ENCODE data around the gene RASSF7. TPM values are rescaled to one million over a fixed set of nuclear protein-coding genes. Genes with fewer than 3 reads are reported as not detected.
A peak's percentile ranks its signal among the peaks of the same experiment; 100 is the strongest.

RASSF7 gene
- polyA plus RNA-seq, 4 donors: 49.1 to 174 (median 120) TPM

GRCh38 chr11:530960-531831, 29.6 kb upstream of the RASSF7 start:
- no peak for FAIRE-seq
- Histone ChIP-seq H3K27me3 (ENCODE audit: control insufficient read depth in 3 of 3, insufficient read depth in 3 of 3, low read length in 3 of 3) (no peaks in the 10 kb centered on the region), H3K4me3 (ENCODE audit: low read depth in 1 of 3, low read length in 3 of 3) (no peak overlapping the region), H3K27ac (ENCODE audit: low read depth in 1 of 3, low read length in 2 of 3) (no peak overlapping the region), H3K9me3 (ENCODE audit: control insufficient read depth in 2 of 2, insufficient read depth in 1 of 2, low read depth in 1 of 2, low read length in 1 of 2) (no peaks in the 10 kb centered on the region), H3K36me3 (ENCODE audit: control insufficient read depth in 3 of 3, insufficient read depth in 2 of 3, low read depth in 1 of 3, low read length in 3 of 3) (peaks cover 3 to 53% (median 10%) of the 10 kb centered on the region in 3 donors), H3K4me1 (ENCODE audit: control insufficient read depth in 3 of 3, insufficient read depth in 2 of 3, low read depth in 1 of 3, low read length in 2 of 3) (peaks cover 0 to 6% (median 0%) of the 10 kb centered on the region in 3 donors)
- WGBS, 3 donors: 89 to 91% (median 91%) methylated on average over 25 to 28 of the region's 28 CpGs
- DNase-seq: no peak

GRCh38 chr11:531919-532526, 28.7 kb upstream of the RASSF7 start:
- no peak overlapping the region for H3K27ac ChIP-seq (ENCODE audit: low read depth in 1 of 3, low read length in 2 of 3)
- H3K27me3 ChIP-seq (ENCODE audit: control insufficient read depth in 3 of 3, insufficient read depth in 3 of 3, low read length in 3 of 3): peaks cover 0 to 5% (median 0%) of the 10 kb centered on the region in 3 donors
- H3K36me3 ChIP-seq (ENCODE audit: control insufficient read depth in 3 of 3, insufficient read depth in 2 of 3, low read depth in 1 of 3, low read length in 3 of 3): peaks cover 3 to 53% (median 10%) of the 10 kb centered on the region in 3 donors
- FAIRE-seq (no peak), DNase-seq (no peak)
- no peaks in the 10 kb centered on the region for H3K9me3 ChIP-seq (ENCODE audit: control insufficient read depth in 2 of 2, insufficient read depth in 1 of 2, low read depth in 1 of 2, low read length in 1 of 2)
- H3K4me3 ChIP-seq (ENCODE audit: low read depth in 1 of 3, low read length in 3 of 3): no peak overlapping the region
- WGBS, 3 donors: 87 to 95% (median 88%) methylated on average over 15 to 18 of the region's 18 CpGs
- peaks cover 0 to 13% (median 4%) of the 10 kb centered on the region in 3 donors for H3K4me1 ChIP-seq (ENCODE audit: control insufficient read depth in 3 of 3, insufficient read depth in 2 of 3, low read depth in 1 of 3, low read length in 2 of 3)

- no peak for DNase-seq
- Histone ChIP-seq H3K9me3 (ENCODE audit: control insufficient read depth in 2 of 2, insufficient read depth in 1 of 2, low read depth in 1 of 2, low read length in 1 of 2) (no peaks in the 10 kb centered on the region), H3K27ac (ENCODE audit: low read depth in 1 of 3, low read length in 2 of 3) (no peak overlapping the region), H3K36me3 (ENCODE audit: control insufficient read depth in 3 of 3, insufficient read depth in 2 of 3, low read depth in 1 of 3, low read length in 3 of 3) (peaks cover 3 to 53% (median 10%) of the 10 kb centered on the region in 3 donors), H3K4me3 (ENCODE audit: low read depth in 1 of 3, low read length in 3 of 3) (no peak overlapping the region), H3K4me1 (ENCODE audit: control insufficient read depth in 3 of 3, insufficient read depth in 2 of 3, low read depth in 1 of 3, low read length in 2 of 3) (peaks cover 0 to 18% (median 4%) of the 10 kb centered on the region in 3 donors), H3K27me3 (ENCODE audit: control insufficient read depth in 3 of 3, insufficient read depth in 3 of 3, low read length in 3 of 3) (peaks cover 0 to 10% (median 0%) of the 10 kb centered on the region in 3 donors)
- 88 to 94% (median 91%) methylated on average over 22 to 23 of the region's 23 CpGs for WGBS, 3 donors
- no peak for FAIRE-seq
Observed at GRCh38 chr11:532527-532985, 28.2 kb upstream of the RASSF7 start.

- H3K9me3 ChIP-seq (ENCODE audit: control insufficient read depth in 2 of 2, insufficient read depth in 1 of 2, low read depth in 1 of 2, low read length in 1 of 2): no peaks in the 10 kb centered on the region
- H3K4me3 ChIP-seq (ENCODE audit: low read depth in 1 of 3, low read length in 3 of 3): no peak overlapping the region
- DNase-seq (no peak), FAIRE-seq (no peak)
- H3K27me3 ChIP-seq (ENCODE audit: control insufficient read depth in 3 of 3, insufficient read depth in 3 of 3, low read length in 3 of 3): peaks cover 0 to 16% (median 0%) of the 10 kb centered on the region in 3 donors
- H3K27ac ChIP-seq (ENCODE audit: low read depth in 1 of 3, low read length in 2 of 3): no peak overlapping the region
- peaks cover 3 to 53% (median 10%) of the 10 kb centered on the region in 3 donors for H3K36me3 ChIP-seq (ENCODE audit: control insufficient read depth in 3 of 3, insufficient read depth in 2 of 3, low read depth in 1 of 3, low read length in 3 of 3)
- peaks cover 0 to 23% (median 4%) of the 10 kb centered on the region in 3 donors for H3K4me1 ChIP-seq (ENCODE audit: control insufficient read depth in 3 of 3, insufficient read depth in 2 of 3, low read depth in 1 of 3, low read length in 2 of 3)
- WGBS, 3 donors: 86 to 96% (median 90%) methylated on average over 20 to 33 of the region's 33 CpGs
Observed at GRCh38 chr11:532986-533585, 27.7 kb upstream of the RASSF7 start.

- no peaks in the 10 kb centered on the region for H3K9me3 ChIP-seq (ENCODE audit: control insufficient read depth in 2 of 2, insufficient read depth in 1 of 2, low read depth in 1 of 2, low read length in 1 of 2)
Observed at GRCh38 chr11:533586-534395, 27.0 kb upstream of the RASSF7 start.

DNA sequence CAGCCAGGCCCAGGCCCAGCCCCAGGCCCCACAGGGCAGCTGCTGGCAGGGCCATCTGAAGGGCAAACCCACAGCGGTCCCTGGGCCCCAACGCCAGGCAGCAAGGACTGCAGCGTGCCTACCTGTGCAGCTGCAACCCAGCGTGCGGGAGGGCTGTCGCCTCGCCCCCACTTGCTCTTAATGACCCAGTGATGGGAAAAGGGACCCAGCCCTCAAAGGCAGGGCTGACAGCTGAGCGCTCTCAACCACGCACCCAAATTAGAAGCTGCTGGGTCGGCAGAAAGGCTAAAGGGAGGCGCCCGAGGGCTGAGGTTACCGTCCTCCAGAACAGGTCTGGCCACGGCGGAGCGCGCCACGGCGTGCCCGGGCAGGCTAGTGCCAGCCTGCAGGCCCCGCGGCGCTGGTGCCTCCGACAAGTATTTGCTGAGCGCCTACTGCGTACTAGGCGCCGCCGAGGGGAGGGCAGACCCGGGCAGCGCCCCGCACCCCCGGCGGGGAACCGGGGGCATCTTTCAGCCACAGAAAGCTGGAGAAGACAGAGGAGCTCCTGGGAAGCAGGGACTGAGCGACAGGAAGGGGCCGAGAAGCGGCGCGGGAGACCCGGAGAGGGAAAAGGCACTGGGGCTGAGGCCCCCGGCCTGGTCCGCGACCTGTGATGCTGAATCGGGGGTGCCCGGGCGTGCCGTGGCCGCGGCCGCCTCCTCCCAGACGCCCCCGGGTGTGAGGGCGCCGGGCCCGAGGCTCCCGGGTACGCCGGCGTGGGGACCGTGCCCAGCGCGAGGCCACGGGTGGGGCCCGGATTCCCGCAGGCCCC, 26.2 kb upstream of the RASSF7 start:
- peaks cover 3 to 47% (median 10%) of the 10 kb centered on the region in 3 donors for H3K36me3 ChIP-seq (ENCODE audit: control insufficient read depth in 3 of 3, insufficient read depth in 2 of 3, low read depth in 1 of 3, low read length in 3 of 3)
- H3K4me3 ChIP-seq (ENCODE audit: low read depth in 1 of 3, low read length in 3 of 3): peak overlapping the region; percentile 73 to 88 (median 80)
- FAIRE-seq (no peak), DNase-seq (peak; percentile 33 to 54)
- H3K27me3 ChIP-seq (ENCODE audit: control insufficient read depth in 3 of 3, insufficient read depth in 3 of 3, low read length in 3 of 3): peaks cover 0 to 18% (median 0%) of the 10 kb centered on the region in 3 donors
- peaks cover 0 to 26% (median 4%) of the 10 kb centered on the region in 3 donors for H3K4me1 ChIP-seq (ENCODE audit: control insufficient read depth in 3 of 3, insufficient read depth in 2 of 3, low read depth in 1 of 3, low read length in 2 of 3)
- H3K9me3 ChIP-seq (ENCODE audit: control insufficient read depth in 2 of 2, insufficient read depth in 1 of 2, low read depth in 1 of 2, low read length in 1 of 2): no peaks in the 10 kb centered on the region
- WGBS, 3 donors: 7 to 11% (median 8%) methylated on average over 36 to 66 of the region's 66 CpGs
- peak overlapping the region in 2 of 3 donors; percentile 39 to 56 for H3K27ac ChIP-seq (ENCODE audit: low read depth in 1 of 3, low read length in 2 of 3)

More at GRCh38 chr11:533586-534395, 27.0 kb upstream of the RASSF7 start:
- FAIRE-seq (no peak), DNase-seq (no peak)
- H3K27ac ChIP-seq (ENCODE audit: low read depth in 1 of 3, low read length in 2 of 3): no peak overlapping the region
- WGBS, 3 donors: 93 to 94% (median 94%) methylated on average over 35 to 37 of the region's 37 CpGs
- H3K4me1 ChIP-seq (ENCODE audit: control insufficient read depth in 3 of 3, insufficient read depth in 2 of 3, low read depth in 1 of 3, low read length in 2 of 3): peaks cover 0 to 26% (median 4%) of the 10 kb centered on the region in 3 donors
- peaks cover 0 to 18% (median 0%) of the 10 kb centered on the region in 3 donors for H3K27me3 ChIP-seq (ENCODE audit: control insufficient read depth in 3 of 3, insufficient read depth in 3 of 3, low read length in 3 of 3)
- H3K4me3 ChIP-seq (ENCODE audit: low read depth in 1 of 3, low read length in 3 of 3): peak overlapping the region in 2 of 3 donors; percentile 73 to 88
- H3K36me3 ChIP-seq (ENCODE audit: control insufficient read depth in 3 of 3, insufficient read depth in 2 of 3, low read depth in 1 of 3, low read length in 3 of 3): peaks cover 3 to 53% (median 10%) of the 10 kb centered on the region in 3 donors

- Histone ChIP-seq H3K4me3 (ENCODE audit: low read depth in 1 of 3, low read length in 3 of 3) (peak overlapping the region; percentile 73 to 88 (median 80)), H3K36me3 (ENCODE audit: control insufficient read depth in 3 of 3, insufficient read depth in 2 of 3, low read depth in 1 of 3, low read length in 3 of 3) (peaks cover 3 to 43% (median 10%) of the 10 kb centered on the region in 3 donors), H3K27me3 (ENCODE audit: control insufficient read depth in 3 of 3, insufficient read depth in 3 of 3, low read length in 3 of 3) (peaks cover 0 to 18% (median 0%) of the 10 kb centered on the region in 3 donors), H3K27ac (ENCODE audit: low read depth in 1 of 3, low read length in 2 of 3) (no peak overlapping the region), H3K4me1 (ENCODE audit: control insufficient read depth in 3 of 3, insufficient read depth in 2 of 3, low read depth in 1 of 3, low read length in 2 of 3) (peaks cover 0 to 26% (median 4%) of the 10 kb centered on the region in 3 donors), H3K9me3 (ENCODE audit: control insufficient read depth in 2 of 2, insufficient read depth in 1 of 2, low read depth in 1 of 2, low read length in 1 of 2) (no peaks in the 10 kb centered on the region)
- 2 to 7% methylated on average over 8 to 56 of the region's 56 CpGs; no CpG with 5 or more reads in 1 of the 3 donors for WGBS, 3 donors
- DNase-seq (no peak), FAIRE-seq (no peak)
Observed at GRCh38 chr11:535210-535518, 25.6 kb upstream of the RASSF7 start.

Measured in small intestine (tissue), 7 donors.